HG03457 (cell line): ENCODE measurements around the gene LRRC18.

ENCODE experiments used
- ATAC-seq: cut with Tn5 transposase; IDR thresholded peaks from one replicate; pipeline ENCODE4 v1.9.1; 2021; ENCODE audit warnings: moderate number of reproducible peaks; ENCODE audit not compliant: unreplicated experiment

LRRC18 gene

GRCh38 chr10:48923748-48924147 lies 15.9 kb downstream of the LRRC18 start:
- no peak for ATAC-seq

- ATAC-seq: no peak
Observed at GRCh38 chr10:48913674-48914073, 26.0 kb downstream of the LRRC18 start.

GRCh38 chr10:48910548-48910947 lies 29.1 kb downstream of the LRRC18 start:
- ATAC-seq: no peak

GRCh38 chr10:48907730-48908129 lies 31.9 kb downstream of the LRRC18 start:
- ATAC-seq: no peak

GRCh38 chr10:48906841-48907240 lies 32.8 kb downstream of the LRRC18 start:
- no peak for ATAC-seq

GRCh38 chr10:48905311-48905710 lies 34.3 kb downstream of the LRRC18 start:
- ATAC-seq: no peak

GRCh38 chr10:48904861-48905260 lies 34.8 kb downstream of the LRRC18 start:
- ATAC-seq: no peak

DNA sequence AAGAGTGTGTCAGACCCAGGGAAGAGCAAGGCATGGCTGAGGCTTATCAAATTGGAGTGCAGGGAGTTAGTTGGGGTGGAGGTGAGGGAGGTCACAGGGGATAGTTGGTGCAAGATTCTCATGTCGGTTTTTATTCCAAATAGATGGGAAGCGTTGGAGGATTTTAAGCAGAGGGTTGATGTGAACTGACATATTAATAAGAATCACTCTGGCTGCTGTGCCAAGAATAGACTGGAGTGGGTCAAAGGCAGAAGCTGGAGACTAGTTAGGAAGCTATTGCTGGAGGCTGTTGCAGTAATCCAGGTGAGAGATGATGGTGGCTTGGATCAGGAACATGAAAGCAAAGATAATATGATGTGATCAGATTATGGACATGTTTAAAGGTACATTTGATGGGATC lies 36.5 kb downstream of the LRRC18 start:
- ATAC-seq: no peak

- no peak for ATAC-seq
Observed at GRCh38 chr10:48902096-48902495, 37.5 kb downstream of the LRRC18 start.

- ATAC-seq: no peak
Observed at GRCh38 chr10:48901319-48901718, 38.3 kb downstream of the LRRC18 start.

DNA sequence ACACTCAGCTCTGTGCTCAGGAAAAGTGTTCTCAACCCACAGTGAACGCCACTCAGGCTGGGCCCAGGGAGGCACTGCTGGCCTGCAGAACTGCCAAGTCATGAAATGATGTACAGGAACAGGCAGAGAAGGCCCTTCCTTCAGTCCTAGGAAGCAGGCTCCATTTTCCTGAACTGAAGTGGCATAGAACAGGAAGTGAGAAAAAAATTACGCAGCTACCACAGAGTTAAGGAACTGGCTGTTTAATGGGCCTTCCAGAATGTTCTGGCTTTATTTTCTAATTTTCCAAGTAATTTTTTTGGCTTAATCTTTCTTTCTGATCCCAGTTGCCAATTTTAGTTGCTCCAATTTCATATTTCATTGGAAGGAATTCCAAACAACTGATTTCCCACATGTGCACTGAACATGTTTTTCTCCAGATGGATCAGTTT lies 39.3 kb downstream of the LRRC18 start:
- no peak for ATAC-seq

DNA sequence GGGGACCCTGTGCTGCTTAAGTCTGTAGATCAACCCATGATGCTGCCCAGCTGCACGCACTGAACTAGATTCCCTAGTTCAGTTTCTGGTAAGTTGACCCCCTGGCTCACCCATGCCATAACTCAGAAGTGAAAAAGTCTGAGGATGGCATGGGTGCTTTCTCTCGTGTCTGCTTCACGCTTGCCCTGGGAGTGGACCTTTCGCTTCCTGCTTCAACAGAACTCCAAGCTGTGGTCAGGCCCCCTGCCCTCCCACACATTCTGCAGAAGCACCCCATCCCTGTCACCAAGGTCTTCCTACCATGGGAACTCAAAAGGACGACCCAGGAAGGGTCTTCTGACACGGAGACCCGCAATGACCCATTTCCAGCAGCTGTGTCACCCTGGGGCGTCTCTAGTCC lies 39.9 kb downstream of the LRRC18 start:
- ATAC-seq: no peak

DNA sequence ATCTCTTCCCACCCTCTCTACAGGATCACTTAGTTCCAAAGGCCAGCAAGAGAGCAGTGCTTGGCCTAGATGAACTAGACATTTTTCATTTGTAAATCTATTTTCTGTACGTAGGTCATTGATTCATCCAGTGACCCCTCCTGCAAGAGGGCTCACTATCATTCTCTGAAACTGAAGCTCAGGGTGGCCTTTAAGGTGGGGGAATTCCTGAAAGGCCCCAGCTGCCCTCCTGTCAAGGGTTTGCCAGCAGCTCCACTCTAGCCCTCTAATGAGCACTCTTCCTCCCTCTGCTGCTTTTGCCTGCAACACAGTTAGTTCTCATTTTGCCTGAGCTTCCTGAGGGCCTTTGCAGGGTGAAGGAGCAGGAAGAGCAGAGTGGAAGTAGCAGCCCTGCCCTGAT lies 41.2 kb downstream of the LRRC18 start:
- no peak for ATAC-seq

GRCh38 chr10:48897441-48897790 lies 42.2 kb downstream of the LRRC18 start:
- ATAC-seq: no peak

- ATAC-seq: no peak
Observed at GRCh38 chr10:48896756-48897440, 42.7 kb downstream of the LRRC18 start.

DNA sequence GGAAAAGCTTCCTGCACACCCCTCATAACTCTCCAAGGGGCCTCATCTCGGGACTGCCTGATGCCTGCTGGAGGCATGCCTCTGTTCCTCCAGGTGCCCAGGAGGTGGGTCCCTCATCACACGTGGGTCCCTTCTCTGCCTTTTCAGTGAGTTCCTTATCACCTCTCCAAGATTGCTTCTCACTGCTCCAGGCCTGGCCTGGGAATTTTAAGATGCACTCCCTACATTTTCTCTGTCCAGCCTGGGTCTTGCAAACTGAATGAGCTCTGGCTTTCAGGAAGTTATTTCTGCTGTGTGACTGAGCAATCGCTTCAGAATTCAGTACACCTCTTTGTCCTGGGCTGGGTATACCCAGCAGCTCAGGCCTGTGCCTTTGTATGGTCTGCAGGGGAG lies 43.8 kb downstream of the LRRC18 start:
- ATAC-seq: no peak

DNA sequence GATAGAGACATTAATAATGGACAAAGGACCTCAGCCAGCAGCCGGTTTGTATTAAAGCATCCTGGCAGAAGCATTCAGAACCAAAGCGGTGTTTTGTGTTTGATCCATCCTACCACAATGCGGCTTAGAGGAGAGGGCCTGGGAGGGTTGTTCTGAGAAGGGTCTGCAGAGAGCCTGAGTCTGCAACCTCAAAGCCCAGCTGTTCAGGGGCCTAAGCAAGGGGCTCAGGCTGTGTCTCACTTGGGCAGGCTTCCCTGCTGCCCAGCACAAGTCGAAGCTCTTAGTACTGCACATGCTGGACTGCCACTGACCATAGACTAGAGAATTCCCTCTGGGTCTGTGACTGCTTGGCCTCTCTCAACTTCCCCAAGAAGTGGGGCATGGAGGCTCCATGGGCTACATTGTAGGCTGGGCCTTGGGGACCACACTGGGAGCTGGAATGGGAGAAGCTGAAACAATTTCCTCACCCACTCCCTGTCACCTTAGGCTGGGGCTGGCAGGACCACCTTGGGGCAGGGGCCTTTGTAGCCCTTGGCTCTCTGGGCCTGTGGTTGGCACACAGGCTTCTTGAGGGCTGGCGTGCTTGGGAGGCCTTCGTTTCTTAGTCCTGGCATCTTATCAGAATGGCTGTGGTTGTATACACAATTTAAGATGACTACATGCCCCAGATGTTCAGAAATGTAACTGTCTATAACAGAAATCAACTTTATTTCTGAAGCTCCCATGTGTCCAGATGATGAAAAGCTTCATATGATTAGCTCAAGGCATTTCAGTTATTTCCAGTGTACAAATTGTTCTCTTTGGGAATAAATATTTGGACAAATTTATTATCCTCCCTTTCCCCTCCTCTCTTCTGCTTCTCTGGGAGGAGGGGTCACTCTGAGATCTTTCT lies 44.5 kb downstream of the LRRC18 start:
- ATAC-seq: no peak

DNA sequence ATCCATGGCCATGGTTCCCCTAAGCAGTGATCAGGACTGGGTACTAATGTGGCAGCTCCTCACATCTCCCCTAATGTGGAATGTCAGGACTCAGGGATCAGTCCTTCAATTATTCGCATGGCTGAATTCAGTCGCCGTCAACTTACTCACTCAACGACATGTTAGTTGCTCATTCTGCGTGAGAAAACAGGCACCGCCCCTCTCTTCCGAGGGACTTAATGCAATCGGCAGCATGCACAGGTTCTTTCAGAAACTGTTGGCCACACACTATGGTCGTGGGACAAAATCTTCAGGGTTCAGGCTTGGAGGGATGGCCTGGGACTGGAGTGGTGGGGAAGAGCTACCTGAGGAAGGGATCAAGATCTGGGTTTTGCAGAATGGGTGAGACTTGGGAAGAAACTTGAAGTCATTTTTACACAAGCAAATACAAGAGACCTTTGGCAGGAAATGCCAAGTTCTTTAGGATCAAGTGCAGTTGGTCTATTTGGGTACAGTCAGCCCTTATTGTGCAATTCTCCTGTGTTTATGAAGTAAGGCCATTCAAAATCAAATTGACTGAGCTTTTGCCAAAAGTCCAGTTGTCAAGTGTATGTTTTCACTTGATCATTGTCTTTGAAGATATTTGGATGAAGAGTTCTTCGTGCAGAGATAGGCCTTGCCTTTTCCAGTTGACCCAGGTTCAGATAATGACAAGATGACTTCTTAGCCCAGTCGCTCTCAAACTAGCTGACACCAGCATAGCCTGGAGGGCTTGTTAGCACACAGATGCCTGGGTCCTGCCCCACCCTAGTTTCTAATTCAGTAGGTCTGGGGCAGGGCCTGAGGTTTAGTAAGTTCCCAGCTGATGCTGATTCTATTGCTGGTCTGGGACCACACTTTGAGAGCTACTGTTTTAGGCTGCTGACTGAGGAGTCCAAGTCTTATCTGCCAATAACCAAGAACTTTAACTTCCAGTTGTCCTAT lies 48.5 kb downstream of the LRRC18 start:
- no peak for ATAC-seq

DNA sequence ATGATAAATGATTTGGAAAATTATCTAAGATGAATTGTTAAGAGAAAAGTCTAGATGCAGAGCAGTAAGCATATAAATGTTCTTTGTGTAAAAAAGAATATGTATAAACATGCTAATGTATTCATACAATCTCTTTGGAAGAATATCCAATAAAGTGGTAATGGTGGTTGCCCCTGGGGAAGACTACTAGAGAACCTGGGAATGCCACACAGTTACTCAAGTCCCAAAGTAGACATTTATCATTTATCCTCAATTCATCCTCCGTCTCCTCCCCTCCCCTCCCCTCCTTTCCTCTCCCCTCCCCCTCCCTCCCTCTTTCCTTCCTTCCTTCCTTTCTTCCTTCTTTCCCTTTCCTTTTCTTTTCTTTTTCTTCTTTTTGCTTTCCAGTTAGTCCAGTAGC lies 51.7 kb downstream of the LRRC18 start:
- no peak for ATAC-seq

DNA sequence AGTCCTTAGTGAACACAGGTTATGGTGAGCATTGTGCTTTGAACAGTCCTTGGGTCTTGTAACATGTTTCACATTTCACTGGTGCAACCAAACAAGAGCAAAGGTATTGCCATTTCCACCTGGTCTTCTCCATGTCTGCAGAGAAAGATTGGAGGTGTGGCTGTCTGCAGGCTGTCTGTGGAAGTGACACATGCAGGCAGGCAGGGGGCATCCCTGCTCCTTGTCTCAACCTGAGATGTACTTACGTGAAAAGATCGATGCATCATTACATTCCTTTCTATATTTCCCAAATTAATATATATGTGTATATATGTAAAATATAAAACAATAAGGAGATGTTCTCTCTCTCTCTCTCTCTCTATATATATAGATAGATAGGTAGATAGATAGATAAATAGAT lies 54.3 kb downstream of the LRRC18 start:
- ATAC-seq: no peak
